HG03097 (cell line): ENCODE measurements around the gene RYR2.
"Not testable (repeated sequence)": the region's sequence is repeated elsewhere in the genome, so short reads cannot be mapped to it uniquely, and the experiment has no call there.

Source experiments
- ATAC-seq: cut with Tn5 transposase; IDR thresholded peaks from one replicate; pipeline ENCODE4 v1.9.1; 2021; ENCODE audit not compliant: unreplicated experiment, low FRiP score

RYR2 gene

DNA sequence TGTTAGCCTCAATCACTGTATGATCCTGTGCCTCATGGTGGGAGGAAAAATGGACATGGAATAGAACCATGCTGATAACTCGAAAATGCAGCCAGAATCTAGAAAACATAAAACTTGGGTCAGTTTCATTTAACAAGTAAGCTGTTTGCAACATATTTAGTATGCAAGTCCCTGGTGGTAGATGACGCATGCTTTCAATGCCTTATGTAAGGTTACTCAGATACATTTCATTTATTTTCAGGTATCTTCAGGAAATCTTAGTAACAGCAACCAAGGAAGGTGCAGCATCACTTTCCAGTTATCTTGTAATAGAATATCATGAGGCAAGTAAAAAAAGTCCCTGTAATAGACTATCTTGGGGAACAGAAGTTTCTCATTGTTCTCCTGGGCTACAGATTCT is 92.9 kb downstream of the RYR2 start:
- ATAC-seq, result no peak

DNA sequence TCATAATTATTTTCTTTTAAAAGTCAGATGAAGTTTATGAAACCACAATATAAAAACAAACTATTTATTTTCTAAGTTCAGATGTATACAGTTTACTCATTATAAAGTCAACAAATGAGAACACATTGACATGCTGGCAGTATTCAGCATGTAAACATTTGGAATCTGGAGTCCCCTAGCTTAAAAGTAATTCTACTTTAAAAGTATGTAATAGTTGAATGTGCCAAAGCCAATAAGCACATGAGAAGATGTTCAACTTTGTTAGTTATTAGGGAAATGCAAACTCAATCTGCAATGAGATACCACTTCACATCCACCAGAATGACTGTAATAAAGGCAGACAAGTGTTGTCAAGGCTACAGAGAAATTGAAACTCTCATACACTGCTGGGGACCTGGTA is 96.6 kb downstream of the RYR2 start:
- no peak for ATAC-seq

DNA sequence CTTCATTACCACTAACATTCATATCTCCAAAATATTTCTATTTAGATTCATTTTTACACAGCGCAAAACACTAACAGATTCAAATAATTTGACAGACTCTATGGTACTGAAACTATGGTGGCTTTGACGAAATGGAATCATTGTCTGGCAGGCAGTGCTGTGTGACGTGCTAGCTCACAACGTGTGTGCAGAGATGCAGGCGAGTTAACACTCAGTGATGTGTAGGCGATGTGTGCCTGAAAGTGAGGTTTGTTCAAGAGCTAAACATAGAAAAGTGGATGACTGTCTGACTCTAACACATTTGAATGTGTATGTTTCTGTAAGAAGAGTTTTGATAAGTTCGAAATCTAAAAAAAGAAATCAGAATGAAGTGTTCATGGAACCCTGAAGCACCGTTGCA is 97.7 kb downstream of the RYR2 start:
- ATAC-seq, result no peak

DNA sequence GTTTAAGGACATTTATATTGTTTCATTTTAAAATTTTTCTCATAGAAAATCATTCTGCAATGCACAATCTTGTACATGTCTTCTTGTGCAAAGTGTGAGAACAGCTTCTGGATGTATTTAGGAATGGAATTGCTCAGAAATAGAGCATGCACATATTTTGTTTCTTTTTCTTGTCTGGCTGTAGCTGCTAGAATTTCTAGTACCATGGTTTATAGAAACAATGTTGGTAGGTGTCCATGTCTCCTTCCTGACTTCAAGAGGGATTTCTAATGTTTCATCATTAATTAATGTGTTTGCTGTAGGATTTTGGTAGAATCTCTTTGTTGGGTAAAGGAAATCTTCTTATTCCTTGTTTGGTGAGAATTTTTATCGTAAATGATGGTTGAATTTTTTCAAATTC is 99.0 kb downstream of the RYR2 start:
- ATAC-seq, result no peak

DNA sequence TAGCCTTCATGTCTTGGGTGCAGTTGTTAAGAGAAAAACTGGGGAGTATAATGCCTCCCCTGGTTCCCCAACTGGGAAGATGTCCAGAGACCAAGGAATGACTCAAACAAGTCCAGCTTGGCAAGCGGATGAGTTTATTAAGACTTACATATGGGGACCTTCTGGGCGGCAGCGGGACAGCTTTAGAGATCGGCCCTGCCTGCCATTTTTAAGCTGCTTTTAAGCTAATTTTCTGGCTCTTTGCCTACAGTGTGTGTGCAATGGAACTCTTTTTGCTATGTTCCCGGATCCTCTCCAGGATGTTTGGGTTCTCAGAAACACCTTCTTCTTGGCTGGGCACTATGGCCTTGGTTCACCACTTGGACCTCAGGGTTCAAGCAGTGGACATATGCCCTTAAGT is 99.5 kb downstream of the RYR2 start:
- ATAC-seq, result no peak

DNA sequence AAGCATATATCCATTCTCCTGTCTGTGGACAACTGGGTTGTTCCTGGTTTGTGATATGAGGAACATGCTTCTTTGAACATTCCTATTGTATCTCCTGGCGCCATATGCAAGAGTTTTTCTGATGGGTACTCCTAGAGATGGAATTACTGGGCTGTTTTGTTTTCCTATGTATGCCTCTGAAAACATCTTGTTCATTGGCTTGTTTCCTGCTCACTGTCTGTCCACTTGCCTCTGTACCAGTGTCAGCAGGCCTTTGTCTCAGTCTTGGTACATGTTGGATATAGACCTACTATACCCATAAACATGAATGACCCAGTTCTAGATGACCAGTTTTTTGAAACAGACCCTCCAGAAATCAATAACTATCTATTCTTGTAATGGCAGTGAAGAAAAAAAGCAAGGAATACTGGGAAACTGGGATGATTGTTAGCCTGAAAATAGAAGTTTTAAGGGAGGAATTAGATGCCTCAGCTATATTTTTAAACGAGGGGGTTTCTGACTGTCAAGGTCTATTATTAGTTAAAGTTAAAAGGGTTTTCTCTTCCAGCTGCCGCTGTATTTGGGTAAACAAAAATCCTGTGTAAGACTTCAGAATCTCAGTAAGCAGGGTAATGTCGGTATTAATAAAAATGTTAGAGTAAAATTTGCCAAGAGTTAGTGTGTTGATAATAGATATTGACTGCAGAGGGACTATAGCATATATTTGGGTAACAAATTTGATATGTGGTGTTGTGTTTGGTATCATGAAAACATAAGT is 103.6 kb downstream of the RYR2 start:
- ATAC-seq, result no peak

DNA sequence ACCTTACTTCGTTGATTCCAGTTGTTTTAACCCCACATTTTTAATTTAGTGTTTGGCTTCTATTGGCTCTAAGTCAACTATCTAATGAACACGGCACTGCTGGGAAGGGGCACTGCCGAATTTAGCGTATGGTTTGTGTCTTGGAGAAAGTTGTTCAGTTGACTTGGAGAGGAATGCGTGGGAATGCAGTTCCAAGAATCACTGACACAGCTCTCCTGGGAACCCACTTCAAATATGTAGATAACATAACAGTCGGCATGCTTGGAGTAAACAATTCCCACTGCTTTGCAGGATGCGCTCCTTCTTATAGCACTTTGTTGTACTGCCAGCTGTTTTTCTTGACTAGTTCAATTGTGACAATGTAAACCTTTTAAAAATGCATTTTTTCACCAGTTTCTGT is 104.3 kb downstream of the RYR2 start:
- ATAC-seq, result no peak

DNA sequence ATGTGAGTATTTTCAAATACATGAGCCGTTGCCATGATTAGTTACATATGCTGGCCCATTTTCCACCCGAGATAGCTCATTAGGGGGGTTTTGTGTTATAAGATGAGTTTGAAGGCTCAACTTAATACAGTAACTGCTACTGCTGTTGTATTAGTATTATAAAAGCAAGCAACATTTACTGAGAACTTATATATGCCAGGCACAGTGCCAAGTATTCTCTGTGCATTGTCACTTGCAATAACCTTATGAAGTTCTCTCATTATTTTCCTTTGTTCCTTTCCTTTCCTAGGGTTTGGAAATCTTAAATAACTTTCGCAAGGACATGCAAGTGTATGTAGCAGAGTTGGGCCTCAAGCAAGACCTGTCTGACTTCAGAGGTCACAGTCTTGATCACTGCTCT is 107.9 kb downstream of the RYR2 start:
- ATAC-seq, result no peak

DNA sequence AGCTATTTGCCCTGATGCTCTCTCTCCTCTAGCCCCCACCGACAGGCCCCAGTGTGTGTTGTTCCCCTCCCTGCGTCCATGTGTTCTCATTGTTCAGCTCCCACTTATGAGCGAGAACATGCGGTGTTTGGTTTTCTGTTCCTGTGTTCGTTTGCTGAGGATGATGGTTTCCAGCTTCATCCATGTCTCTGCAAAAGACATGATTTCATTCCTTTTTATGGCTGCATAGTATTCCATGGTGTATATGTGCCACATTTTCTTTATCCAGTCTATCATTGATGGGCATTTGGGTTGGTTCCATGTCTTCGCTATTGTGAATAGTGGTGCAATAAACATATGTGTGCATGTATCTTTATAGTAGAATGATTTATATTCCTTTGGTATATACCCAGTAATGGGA is 110.0 kb downstream of the RYR2 start:
- ATAC-seq, result not testable (repeated sequence)

DNA sequence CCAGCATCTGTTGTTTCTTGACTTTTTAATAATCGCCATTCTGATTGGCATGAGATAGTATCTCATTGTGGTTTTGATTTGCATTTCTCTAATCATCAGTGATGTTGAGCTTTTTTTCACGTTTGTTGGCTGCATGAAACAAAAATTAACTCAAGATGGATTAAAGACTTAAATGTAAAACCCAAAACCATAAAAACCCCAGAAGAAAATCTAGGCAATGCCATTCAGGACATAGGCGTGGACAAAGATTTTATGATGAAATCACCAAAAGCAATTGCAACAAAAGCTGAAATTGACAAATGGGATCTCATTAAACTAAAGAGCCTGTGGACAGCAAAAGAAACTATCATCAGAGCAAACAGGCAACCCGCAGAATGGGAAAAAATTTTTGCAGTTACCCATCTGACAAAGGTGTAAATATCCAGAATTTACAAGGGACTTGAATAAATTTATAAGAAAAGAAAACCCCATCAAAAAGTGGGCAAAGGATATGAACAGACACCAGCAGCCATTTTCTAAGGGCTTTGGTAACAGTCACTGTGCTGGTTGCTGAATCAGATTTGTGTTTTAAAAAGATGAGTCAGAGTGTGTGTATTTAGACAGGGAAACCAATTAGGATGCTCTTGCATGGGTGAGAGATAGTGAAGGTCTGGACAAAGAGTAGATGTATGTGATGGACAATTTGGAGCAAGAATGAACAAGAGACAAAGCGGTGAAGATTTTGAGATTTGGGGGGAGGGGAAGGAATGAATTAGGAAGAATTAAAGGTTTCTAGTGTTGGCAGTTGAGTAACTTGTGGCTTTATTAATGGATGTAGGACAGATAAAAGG is 110.7 kb downstream of the RYR2 start:
- no peak for ATAC-seq

DNA sequence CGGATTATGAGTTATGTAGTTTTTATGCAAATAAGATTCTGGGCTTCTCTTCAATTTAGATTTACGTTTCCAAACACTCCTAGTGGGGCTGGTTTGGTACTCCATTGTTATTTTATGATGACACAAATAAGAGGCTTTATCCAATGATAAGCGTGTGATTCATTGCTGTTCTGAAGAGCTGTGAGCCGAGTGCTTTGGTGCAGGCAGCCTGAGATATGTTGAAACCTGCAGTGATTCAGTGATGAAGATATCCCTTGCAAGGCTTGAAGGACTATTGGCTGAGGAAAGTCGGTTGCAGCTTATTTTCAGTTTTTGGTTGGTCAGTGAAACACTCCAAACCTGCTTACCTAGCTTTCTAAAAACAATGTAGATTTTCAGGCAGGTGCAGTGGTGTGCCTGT is 112.2 kb downstream of the RYR2 start:
- no peak for ATAC-seq

DNA sequence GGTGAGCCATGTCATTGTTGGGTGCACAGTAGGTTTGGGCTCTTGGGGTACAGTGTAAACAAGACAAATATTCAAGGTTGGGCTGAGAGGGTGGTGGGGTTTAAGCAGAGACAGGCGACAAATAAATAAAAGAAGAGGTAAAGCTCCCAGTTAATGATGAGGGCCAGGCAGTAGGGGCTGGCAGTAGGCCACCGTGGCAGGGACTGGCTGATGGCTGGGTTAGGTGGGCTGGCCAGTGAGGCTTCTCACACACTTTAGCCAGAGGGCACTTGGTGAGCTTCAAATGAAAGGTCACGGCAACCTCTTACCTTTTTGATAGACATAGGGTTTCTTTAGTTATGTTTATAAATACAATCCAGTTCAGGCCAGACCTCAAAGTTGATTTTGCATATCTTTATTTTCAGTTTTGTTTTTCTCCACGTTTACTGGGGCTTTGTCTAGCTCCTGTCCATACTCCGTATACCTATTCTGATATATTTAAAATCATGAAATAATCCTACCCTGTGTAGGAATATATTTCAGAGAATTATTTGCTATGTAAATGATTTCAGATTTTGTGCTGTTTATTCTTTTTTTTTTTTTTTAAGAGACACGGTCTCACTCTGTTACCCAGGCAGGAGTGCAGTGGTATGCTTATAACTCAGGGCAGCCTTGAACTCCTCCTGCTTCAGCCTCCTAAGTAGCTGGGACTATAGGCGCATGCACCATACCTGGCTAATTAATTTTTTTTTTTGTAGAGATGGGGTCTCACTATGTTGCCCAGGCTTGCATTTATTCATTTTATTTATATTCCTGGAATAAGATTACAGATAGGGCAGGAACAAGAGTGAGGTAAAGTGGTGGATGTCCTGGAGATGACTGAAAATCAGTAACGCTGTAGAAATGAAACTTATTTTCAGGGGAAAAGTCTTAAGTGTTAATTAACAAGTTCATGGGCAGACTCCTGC is 122.7 kb downstream of the RYR2 start:
- ATAC-seq, result no peak

DNA sequence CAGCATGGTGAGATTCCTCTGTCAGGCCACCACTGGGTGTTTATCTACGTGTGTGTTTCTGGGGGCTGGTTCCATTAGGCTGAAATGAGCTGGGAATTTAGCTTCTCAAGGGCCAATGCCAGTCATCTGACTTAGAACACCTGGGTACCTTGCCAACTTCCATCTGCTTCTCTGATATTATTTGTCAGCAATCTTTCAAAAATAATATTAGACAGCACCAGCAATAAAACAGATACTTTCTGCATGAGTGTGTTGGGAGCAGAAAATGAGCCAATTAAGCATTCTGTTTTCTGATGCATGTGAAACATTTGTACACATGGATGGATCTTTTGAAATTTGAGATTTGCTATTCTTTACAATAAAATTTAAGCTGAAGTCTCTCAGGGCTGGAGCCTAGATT is 124.1 kb downstream of the RYR2 start:
- no peak for ATAC-seq

DNA sequence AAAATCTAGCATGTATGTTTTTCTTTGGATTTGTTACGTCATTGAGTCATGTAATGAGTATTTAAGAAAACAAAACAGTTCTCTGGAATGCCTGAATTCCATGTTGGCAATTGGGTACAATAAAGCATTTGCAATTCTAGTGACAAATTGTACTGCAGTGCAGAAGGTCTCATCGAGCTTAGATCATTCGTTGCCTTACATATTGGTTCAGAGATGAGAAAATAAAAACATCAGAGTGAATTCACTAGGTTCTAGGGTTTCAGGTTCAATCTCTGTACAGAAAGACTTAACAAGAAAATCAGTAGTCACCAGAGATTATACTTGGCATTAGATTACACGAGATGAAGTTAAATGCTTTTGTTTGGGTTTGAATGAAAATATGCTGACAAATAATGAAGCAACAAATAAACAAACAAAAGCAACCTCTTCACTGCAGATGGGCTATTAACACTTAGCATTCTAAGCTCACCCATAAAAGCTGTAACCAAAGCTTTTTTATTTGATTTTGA is 124.7 kb downstream of the RYR2 start:
- no peak for ATAC-seq

DNA sequence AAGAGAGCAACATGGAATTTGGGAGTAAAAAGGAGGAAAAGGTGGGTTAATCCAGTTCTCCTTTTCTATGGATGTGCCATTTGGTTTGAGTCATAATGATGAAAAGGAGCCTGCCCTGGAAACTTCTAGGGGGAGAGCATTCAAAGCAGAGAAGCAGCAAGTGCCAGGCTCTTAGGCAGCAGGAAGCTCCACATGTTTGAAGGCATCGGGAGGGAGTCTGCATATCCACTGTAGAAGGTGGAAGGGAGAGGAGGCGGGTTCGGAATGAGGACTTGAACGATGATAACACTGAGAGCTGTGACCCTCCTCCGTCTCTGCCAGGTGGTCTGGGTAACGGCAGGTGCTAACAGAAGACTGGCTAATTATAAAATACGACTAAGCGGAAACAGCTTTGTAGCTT is 128.2 kb downstream of the RYR2 start:
- ATAC-seq, result no peak

DNA sequence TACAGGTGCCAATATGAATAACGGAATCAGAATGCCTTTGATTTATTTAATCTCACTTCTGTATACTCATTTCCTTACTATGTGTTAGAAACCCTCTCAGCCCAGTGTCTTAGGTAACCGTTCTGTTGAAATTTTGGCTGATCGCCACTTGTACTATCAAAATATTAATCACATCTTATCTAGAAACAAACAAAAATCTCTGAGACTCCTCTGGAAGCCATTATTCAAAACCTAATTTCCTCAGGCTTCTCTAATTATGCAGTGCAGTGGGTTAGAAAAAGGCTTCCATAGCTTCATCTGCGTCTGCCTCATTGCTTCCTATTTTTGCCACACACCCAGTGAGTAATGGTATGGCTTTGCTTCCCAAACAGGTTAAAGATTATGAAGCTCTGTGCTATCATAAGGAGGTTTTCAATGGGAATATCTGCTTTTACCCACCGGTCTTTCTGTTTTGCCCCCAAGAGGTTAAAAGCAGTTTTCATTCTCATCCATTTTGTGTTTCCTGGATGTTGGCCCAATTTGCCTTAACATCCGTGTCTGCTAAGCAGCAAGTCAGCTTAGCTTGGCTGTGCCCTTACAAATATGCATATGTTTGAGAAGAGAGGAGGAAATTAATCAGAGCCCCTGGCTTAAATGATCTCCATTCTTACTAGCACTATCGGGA is 129.6 kb downstream of the RYR2 start:
- ATAC-seq, result no peak

DNA sequence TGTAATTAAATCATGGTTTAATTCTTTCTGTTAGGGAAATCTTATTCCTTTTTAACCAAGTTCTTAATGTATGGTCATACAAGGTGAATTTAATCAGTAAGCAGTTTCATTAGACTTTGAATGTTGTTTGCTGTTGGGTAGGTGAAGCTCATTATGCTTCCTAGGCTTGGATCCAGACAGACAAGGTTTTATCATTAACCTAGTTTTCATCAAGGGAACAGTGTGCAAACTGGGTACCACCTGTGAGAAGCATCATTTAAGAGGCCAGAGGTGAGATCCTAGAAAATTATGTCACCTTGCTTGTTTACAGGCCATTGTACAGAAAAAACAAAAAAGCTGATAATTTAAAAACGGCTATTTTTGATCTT is 130.1 kb downstream of the RYR2 start:
- no peak for ATAC-seq

DNA sequence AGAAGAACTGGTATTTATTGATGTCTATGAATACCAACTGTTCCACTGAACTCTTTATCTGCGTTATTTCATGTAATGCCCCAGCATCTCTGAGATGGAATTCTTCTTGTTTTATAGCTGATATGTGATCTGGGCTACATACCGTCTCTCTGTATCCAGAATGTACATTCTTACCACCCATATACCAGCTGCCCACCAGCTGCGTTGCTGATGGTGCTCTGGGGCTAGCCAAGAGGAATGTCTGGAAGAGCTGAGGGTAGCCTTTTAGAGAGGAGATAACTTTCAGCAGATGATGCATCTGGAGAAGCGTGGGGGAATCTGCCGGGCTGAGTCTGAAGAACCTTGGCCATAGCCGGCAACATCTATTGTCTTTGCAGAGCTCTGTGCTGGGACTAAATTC is 137.5 kb downstream of the RYR2 start:
- ATAC-seq, result no peak

DNA sequence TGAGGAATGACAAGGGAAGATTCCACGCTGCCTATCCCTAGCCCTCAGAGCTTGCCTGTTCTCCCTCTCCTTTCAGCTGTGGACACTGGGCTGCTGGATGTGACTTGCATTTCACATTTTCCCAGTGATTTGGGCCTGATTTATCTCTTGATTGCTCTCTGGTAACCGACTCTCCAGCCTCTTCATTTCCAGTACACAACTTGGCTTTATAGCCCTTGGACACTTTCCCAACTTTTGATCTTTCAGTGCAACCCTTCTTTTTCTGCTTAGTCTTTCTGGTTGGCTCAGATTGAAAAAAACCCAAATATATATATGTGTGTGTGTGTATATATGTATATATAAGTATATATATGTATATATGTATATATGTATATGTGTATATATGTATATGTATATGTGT is 138.3 kb downstream of the RYR2 start:
- no peak for ATAC-seq

DNA sequence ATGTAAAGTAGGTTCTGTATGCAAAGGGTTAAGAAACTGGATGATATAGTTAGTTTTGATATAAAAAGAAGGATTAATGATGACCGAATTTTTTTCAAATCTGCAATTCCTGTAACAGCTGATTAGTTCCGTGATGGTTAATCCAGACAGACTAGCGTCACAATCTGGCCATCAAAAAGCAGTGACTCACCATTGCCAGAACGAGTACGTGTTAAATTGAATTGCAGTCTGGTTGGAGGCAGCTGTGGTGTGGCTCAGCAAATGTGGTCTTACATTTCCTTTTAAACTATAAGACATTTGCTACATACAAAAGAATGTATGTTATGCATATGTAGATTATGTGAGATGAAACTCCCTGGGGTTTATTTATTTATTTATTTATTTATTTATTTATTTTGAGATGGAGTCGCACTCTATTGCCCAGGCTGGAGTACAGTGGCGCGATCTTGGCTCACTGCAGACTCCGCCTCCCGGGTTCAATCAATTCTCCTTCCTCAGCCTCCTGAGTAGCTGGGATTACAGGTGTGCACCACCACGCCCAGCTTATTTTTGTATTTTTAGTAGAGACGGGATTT is 139.8 kb downstream of the RYR2 start:
- ATAC-seq, result no peak
